T-helper 9 cell (primary cell): ENCODE measurements around the gene KIAA0753.

Experiments
- DNase-seq: peaks from one replicate; pipeline ENCODE4 v3.0.0-alpha.2; 2020

KIAA0753 gene

GRCh38 chr17:6545291-6545690 lies 95.2 kb downstream of the KIAA0753 start:
- no peak for DNase-seq

GRCh38 chr17:6544011-6544370 lies 96.5 kb downstream of the KIAA0753 start:
- DNase-seq = no peak

GRCh38 chr17:6543079-6544010 lies 97.2 kb downstream of the KIAA0753 start:
- DNase-seq = no peak

DNA sequence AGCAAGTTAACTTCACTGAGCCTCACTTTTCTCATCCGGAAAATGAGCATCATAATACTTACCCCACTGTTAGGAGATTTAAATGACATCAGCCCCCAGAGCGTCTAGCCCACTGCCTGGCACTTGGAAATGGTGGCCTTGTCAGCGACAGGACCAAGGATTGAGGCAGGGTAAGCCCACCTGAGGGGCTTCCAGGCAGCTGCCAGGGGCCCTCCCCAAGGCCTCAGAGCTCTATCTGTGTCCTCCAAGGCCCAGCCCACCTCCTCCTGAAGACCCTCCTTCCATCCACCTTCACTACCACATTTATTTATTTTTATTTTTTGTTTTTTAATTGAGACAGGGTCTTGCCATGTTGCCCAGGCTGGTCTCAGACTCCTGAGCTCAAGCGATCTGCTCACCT lies 97.9 kb downstream of the KIAA0753 start:
- DNase-seq = no peak

DNA sequence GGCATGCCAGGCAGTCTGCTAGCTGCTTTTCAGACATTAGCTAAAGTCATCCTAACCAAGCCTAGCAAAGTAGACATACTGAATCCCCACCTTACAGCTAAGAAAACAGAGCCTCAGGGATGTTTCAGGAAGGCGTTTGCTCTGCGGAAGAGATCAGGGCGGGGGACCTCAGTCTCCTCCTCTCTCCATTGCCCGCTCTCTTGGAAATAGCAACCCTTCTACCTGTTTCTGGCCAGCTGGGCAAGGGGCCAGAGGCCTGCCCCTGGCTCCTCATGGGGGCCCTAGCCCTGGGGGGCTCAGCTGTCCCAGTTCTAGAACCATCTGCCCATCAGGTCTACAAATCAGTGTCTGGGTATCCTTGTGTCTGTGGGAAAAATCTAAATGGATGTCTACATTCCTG lies 98.6 kb downstream of the KIAA0753 start:
- DNase-seq = no peak

DNA sequence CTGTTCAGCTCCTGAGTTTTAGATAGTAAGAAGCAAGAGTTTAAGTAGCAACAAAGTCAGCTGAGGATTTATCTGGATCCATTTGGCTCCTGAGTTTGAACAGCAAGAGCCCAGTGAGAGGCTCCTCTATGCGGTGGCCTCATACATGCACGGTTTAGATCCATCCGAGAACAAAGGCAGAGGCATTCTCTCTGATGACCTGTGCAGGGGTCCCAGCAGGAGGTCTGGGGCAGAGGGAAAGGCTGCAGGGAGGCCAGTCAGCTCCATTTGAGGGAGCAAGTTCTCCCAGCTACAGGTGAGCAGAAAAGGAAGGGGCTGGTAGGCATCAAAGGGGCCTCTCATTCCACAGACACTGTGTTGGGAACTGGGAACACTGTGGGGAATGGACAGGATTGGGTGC lies 100.6 kb downstream of the KIAA0753 start:
- no peak for DNase-seq

DNA sequence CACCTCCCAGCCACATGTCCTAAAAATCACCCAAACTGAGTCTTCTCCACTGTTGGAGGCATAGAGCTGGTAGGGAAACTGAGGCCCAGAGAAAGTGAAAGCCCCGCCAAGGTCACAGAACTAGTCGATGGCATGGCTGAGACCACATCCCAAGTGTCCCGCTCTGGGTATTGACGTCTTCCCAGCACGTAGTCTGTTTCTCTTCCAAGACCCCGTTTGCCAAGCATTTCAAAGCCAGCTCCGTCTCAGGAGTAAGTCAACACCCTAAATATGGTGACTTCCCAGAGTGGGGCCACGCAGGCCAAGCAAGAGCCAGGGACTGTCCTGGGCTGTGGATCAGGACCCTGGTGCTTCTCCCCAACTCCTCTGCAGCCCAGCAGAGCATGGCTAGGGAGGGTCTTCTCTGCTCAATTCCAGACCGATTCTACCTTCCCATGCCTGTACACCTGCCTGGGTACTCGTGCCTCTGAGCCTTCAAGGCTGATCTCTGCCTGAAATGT lies 103.9 kb downstream of the KIAA0753 start:
- no peak for DNase-seq

GRCh38 chr17:6536053-6536452 lies 104.5 kb downstream of the KIAA0753 start:
- DNase-seq = no peak

GRCh38 chr17:6534846-6535514 lies 105.5 kb downstream of the KIAA0753 start:
- no peak for DNase-seq

- no peak for DNase-seq
These were observed 108.0 kb downstream of the KIAA0753 start for GRCh38 chr17:6532441-6532885.

DNA sequence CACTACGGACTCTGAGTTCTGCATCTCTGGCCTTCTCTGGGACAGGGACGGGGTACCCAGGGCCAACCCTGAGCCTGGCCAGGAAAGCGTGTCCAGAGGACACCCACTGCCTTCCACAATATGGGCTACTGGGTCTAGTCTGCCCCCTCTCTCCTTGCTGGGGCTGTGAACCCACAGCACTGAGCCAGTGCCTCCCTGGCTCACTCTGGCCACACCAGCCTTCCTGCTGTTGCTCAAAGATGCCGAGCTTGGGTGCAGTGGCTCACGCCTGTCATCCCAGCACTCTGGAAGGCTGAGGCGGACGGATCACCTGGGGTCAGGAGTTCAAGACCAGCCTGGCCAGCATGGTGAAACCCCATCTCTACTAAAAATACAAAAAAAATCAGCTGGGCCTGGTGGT lies 108.9 kb downstream of the KIAA0753 start:
- DNase-seq = no peak

- DNase-seq = no peak
These were observed 110.1 kb downstream of the KIAA0753 start for GRCh38 chr17:6530324-6530920.

- DNase-seq = no peak
These were observed 112.0 kb downstream of the KIAA0753 start for GRCh38 chr17:6528557-6528956.
